ENCODE data around the gene SOX6.

Gene SOX6

DNA sequence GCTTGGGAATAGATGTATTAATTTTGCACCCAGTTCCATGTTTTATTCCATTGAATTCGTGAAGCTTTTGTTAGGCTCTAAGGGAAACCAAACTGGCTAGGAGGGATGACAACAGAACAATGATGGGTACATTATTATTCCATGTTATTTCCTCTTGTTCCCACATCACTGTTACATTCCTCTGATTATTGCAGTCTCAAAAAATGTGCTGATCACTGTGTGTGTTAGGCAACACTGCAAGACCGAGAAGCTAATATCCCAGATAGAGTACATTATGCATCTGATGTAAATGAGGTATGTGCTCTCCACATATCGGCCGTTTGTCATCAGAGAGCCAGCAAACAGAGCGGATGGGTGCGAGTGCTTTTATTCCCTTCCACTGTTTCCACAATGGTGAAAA lies 327.9 kb downstream of the SOX6 start:
- no peak for DNase-seq

DNA sequence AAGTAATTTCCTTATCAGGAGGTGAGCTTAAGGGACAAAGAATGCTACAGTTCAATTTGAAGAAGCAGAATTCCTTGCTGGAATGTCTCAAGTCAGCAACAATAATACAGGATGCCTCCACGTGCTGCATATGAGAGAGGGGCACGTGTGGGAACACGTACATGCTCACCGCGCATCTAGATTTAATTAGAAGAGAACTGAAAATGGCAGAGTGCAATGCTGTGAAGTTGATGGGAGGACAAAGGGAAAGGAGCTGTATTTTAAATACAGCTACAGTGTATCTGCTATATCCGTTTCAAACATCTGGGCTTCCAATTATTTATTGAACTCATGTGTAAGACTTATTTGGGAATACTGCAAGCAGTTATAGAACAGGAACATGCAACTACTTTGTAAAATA lies 328.7 kb downstream of the SOX6 start:
- no peak for DNase-seq

DNA sequence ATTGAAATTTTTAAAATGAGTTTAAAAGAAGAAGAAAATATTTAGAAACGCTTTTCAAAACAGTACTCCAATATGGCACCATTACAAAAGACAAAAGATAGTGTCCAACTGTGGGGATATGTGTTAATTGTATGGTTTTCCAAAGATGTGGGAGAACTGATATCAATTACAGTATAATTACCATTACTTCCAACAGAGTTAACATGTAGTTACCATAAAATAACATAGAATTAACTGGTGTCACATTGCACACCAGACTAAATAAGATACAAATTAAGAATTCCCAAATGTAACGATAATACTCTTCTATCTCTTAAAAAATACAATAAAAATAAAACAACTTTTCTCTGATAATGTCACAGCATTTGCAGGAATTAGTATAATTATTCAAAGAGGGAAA lies 329.5 kb downstream of the SOX6 start:
- no peak for DNase-seq

DNA sequence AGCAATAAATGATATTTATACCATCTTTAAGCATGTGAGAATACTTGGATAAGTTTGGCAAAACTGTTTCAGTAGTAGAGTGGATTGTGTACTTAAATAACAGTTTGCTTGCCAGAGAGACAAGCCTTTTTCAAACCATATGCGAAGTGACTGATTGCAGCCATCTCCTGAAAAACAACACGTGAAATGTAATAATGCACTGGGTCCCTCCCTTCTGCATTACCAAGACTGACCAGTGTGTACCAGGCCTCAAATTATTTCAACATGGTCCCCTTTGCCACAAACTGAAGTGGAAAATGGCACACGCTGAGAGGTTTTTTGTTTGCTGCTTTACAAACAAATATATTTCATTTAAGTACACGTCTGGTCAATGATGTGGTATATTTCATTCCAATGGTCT lies 337.4 kb downstream of the SOX6 start:
- DNase-seq, result no peak

DNA sequence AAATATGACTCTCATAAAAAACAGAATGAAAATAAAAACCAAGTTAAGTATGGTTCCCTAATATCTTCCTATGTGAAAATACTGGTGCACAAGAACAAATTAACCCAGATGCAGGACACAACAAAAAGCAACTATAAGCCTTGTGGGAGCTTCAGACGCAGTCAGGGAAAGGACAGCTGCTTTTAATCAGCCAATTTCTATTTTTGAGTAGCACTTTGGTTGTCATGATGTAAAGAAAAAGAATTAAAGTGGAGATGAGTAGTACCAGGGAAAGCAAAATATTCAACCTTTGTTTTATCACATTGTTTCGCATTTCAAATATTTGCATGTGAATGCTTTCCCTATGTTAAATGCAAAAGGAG lies 339.9 kb downstream of the SOX6 start:
- DNase-seq, result no peak

DNA sequence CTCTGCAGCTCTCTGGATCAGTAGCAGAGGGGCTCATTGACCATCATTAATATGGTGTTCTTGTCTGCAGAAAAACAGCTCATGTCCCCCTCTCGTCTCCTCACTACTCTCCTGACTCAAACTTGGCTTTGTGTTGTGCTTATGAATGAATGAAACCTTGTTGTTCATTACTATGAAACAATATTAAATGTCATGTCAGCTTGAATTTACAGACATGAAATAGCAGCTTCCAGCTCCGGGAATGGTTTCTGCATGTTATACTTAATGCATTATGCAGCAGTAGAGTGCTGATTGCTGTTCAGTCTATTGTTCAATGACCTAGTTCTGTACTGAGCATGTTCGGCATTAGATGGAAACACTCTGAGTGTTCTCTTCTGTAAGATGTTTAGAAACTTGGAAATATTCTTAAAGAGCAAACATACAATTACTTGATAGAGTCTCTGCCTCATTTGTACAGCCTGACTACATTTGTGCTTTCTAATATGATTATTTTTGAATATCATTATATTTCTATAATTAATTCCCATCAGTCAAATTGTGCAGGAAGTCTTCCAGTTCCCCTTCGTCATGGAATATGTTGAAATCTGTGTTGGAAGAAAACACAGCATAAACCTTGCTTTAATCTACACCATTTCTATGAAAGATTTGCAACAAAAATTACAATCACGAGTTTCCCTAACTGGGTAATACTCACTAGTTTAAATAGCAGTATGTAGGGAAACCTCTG lies 340.4 kb downstream of the SOX6 start:
- DNase-seq, result no peak

DNA sequence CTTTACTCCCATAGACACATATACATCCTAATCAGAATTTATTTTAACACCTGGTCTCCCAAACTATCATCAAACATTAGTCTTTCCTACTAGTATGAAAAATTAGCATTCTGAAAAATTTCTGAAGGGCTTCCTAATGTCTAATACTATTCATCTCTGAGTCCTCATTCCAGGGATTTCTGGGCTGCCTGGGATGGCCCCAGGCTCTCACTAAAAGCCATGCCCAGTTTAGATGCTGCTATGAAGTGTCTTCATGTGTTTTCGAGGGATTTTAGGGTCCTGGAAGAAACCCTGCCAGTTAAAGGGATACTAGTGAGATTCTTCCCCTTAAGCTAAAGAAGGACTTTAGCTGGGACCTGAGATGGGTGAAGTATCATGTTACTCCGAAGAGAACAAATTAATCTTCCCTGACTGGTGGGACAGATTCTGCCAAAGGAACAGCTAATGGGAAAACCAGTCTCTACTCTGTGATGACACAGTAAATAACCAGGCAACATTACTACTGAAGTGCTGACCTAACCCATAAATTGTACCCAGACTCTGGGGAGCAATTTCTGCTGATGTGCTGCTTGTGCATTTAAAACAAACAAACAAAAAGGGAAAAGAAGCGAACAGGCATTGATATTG lies 342.6 kb downstream of the SOX6 start:
- no peak for DNase-seq

DNA sequence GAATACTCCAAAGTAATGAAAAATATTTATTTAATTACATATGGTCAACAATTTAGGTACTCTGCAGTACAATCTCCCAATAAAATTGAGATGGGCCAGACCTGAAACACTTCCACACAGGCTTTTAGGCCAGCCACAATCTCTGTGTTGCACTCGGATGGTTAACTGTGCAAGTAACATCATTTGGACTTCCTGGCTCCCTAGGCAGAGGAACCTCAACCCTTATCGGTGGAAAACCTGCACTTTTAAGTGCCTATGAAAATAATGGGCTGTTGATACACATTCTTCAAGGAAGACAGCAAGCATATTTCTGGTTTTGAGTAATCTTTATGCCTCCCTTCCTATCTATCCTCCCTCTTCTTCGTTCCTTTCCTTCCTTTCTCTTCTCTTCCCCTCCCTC lies 343.1 kb downstream of the SOX6 start:
- no peak for DNase-seq

DNA sequence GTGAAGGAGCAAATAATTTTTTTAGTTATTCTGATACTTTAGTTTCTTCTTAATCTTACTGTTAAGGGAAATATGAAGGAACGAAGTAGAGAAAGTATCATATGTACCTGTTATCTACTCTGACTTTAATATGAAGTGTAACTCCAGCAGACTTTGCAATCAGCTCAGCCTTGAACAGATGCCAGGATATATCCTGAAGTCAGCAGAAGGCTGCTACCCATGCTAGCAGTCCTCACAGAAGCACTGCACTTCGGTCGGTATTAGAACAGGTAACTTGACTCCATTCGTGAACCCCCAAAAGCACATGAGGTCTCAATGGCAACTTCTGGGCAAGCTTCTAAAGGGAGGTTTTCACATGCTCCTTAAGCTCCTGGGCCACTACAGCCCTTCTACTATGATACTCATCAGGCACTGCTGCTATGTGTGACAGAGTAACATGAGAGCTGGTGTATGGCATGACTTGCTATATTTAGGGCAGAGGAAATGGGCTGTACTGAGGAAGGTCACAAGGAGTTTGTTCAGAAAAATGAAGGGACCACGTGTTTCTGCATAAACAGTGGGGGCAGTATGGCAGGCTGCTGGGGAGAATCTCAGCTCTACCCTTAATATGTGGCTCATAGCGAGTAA lies 344.1 kb downstream of the SOX6 start:
- DNase-seq, result no peak

DNA sequence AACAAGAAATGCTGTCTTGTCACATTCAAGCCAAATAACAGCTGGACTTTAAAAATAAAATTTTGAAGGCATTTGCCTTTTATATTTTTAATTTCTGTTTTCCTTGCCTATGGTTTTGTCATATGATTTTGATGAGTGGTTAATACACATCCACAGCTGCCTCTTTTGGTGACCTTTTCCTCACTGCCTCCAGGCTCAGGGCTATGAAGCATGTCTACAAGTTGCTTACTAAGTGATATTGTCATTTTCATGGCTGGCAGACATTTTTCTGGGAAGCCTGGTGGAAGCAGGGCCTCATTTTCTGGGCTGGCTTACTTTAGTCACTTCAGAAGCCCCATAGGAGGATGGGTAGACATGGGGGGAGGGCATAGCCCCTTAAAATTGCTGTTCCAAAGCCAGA lies 344.9 kb downstream of the SOX6 start:
- no peak for DNase-seq

DNA sequence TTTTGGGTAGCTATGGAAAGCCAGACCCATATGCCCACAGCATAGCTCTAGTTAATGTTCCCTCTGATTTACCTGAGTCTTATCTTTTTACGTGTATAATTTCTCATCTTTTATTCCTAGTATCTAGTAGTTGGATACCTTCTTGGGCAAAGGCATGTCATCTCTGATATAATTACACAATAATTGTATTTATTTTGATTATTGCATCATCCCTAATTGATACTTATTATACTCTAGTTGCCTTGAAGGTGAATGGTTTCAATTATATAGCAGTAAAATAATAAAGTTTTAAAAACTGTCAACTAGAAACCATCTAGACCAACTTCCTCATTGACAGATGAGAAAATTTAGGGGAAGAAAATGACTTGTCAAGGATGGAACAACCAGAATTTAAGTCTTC lies 347.3 kb downstream of the SOX6 start:
- no peak for DNase-seq

DNA sequence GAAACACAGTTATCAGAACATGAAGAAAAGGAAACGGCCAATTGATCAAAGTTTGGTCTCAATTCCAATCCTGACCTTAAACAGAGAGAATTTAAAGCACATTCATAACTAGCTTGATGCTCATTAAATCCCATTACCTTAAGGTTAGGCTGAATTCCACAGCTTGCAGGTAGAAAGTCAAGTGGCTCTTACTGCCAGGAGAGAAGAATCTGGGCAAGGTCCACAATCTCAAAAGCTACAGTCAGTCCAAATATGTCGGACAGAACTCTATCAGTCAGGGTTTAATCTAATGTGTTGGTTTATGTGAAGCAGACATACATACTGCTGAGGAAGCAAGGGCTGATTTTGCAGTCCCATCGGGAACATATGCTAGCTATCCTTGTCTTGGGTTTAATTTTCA lies 348.8 kb downstream of the SOX6 start:
- no peak for DNase-seq

DNA sequence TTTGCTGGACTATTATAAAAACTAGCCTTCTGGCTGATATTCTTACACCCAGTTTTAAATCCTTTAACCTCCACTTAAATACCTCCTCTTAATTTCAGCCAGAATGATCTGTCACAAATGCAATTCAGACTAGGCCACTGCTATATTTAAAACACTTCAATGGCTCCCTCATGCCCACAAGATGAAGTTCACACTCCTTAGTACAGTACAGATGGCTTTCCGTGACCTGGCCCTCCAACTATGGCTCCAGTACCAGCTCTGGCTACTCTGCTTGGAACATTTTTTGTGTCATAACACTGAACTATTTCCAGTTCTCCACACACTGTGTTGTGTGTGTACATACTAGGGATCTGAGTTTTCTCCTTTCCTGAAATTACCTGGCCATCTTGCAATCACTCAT lies 353.4 kb downstream of the SOX6 start:
- no peak for DNase-seq

DNA sequence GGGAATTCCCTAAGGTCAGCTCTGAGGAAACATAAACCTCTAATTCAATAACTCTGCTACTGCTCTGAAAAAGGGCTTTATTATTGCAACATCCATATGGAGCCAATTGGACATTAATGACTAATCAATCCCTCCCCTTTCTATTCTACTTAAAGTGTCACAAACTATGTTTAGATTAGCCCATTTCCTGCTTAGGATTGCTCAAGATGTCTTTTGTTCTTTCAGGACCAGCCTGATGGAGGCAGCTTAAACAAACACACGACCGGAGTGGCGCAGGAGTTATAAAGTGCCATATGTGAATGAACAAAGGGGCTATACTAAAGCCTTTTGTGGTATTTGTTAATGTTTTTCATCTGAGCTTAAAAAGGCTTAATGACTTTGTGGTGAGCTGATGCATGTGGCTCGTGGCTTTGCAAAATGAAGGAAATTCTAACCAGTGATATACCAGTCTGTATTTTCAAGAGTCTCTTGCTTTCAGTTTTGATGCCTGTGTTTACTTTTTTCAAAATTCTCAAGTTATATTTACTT lies 354.4 kb downstream of the SOX6 start:
- DNase-seq, result no peak

DNA sequence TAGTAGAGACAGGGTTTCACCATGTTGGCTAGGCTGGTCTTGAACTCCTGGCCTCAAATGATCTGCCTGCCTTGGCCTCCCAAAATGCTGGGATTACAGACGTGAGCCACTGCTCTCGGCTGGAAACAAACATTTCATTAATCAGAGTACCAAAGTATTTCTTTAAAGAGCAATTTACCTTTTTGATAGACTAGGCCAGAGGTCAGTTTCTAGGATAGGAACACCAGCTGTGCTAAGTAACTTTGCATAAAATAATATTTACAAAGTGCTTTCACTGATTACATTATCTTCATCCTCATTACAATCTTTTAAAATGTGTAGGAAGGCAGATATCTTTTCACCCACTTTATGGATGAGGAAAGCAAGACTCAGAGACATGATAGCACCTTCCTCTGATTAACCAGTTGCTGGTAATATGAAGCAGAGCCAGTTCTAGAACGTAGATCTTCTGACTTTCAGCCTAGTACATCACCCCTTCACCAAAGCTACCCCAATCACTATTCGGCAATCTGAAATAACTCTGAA lies 355.2 kb downstream of the SOX6 start:
- no peak for DNase-seq

DNA sequence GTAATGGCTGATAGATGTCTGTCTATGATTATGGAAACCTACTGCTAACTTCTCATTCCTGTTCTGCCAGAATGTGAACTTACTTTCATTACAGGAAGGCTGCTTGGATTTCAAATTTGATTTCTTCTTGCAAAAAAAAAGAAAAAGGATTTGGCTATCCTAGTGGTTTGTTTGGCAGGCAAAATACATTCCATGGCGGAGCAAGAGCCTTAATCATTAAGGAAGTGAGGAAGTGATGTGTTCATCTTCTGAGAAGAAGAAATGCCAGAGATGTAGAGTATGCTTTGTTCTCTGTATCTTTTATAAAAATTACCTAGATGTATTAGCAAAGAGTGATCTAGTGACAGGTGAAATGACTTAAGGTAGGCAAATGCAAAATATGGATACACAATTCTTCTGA lies 356.3 kb downstream of the SOX6 start:
- DNase-seq, result no peak

DNA sequence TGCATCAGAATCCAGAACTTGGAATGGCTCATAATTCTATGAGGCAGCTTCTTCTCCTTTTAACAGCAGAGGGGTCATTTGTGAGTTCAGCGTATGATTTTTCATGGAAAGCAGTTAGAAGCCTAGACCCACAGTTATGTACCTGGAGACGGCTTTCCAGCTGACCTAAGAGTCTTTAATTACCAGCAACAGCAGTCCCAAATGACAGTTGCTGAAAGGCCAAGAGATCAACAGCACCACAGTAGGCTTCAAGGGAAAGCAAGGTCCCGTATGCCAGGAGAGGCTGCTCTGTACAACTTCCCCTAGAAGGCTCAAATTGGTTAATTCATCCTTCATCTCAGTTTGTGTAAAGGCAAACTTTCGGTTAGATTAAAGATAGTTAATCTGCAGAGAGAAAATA lies 363.0 kb downstream of the SOX6 start:
- no peak for DNase-seq

DNA sequence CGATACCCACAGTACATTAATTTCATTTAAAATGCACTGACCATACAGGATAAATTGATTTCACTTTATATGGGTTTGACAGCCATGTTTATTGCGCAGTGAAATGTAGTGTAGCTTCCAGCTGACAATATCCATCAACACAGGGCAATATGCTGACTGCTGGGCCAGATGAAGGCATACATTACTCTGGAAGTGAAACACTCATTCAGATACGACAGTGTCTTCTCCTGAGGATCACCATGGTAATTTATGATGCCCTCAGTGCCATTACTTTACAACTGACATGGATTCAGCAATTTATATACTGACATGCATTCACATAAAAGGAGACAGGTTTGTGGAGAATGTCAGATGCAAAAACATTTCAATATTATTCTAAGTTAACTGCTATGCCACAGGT lies 365.1 kb downstream of the SOX6 start:
- no peak for DNase-seq

DNA sequence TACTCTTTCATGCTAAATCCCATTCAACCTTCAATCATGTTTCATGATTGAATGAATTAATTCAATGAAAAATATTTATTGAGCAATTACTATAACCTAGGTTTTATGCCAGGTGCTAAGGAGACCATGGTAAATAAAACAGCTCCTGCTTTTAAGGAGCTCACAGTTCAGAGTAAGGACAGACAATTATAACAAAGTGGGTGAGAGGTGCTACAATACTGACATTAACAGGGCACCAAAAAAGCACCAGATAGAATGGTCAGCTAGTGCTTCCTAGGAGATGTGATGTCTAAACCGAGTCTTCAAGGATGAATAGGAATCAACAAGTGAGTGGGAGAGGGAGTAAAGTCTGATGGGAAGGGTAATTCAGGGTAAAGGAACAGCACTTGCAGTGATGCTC lies 366.7 kb downstream of the SOX6 start:
- DNase-seq, result no peak

DNA sequence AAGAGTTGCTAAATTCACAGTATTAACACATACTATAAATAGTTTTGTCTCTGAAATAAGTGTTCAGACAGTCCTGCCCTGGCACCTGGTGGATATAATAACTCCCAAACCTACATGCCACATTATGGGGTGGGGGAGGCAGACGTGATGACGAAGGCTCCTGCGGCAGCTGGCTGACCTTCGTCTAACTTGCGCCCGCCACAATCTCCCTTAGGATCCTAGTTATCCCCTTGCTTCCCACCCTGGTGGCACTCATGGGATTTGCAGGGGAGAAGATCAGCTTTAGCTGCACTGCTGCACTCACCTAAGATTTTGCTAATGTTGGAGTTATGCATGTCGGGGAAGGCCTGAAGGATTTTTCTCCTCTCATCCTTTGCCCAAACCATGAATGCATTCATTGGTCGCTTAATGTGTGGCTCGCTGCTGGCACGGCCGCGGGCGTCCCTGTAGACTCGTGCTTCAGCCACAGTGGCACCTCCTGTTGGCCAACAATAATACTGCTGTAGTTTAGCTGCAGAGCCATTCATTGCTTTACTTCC lies 367.6 kb downstream of the SOX6 start:
- DNase-seq, result no peak

DNA sequence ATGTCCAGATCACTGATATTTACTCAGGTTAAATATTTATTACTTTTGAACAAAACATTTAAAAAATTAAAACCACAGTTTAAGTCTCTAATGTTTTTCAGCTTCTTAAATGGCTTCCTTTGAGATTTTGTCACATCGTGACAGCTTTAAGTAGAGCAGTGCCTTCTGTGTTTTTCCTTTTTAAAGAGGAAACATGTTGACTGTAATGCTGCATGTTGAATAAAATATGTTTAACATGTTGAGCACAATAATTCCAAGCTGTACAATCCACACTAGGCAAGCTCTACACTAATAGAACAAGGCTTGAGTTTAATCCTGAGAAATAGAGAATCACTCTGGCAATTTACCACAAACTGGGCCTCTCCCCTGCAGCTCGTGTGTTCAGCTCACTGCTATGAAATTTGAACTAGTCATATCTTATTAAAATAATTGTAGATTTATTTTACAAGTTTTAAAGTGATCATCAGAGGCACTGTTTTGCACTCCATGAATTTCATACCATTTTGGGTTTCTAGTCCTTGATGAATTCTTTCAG lies 368.3 kb downstream of the SOX6 start:
- no peak for DNase-seq

DNA sequence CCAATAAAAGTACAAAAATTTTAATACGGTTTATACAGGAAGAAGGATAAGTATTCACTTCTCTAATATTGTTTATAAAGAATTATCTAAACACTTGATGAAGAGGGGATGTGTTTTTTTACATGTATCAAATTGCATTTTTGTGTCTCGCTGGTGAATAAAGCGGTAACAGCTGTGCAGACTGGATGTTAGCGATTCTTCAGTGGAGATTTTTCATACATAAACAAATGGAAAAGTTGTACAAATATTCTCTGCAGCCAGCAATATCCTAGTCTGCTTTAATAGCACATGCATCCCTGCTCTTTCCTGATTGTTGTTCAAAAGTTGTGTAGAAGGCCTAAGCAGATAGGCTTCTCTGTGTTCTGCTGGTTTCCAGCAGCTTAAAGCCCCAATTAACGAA lies 369.3 kb downstream of the SOX6 start:
- DNase-seq, result no peak

DNA sequence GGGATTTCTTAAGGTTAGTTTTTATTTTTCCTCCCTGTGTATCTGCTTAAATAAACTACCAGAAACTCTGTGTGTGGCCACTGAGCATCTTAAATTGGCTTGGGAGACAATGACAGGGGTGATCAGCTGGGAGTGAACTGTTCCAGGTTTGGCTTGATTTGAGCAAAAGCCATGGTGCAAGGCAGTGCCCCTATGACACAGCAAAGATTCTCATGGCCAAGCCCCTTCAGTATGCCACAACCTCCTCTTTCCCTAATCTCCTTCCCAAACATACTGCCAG lies 370.5 kb downstream of the SOX6 start:
- DNase-seq, result no peak
